ENCODE results near the gene IGSF23.

The IGSF23 gene

GRCh38 chr19:44598355-44598754 lies 15.0 kb upstream of the IGSF23 start:
- H3K27ac ChIP-seq: peak overlapping the region; percentile 7; the same call in 1 of the 2 replicates
- no peak for TF ChIP-seq CTCF (conservative IDR thresholded peaks at IDR 0.05)

- peak overlapping the region; percentile 7; the same call in 1 of the 2 replicates for H3K27ac ChIP-seq
- no peak for TF ChIP-seq CTCF (conservative IDR thresholded peaks at IDR 0.05)
These were observed 14.5 kb upstream of the IGSF23 start for GRCh38 chr19:44598880-44599279.

- TF ChIP-seq CTCF (conservative IDR thresholded peaks at IDR 0.05): no peak
- no peak overlapping the region for H3K27ac ChIP-seq
These were observed 12.9 kb upstream of the IGSF23 start for GRCh38 chr19:44600466-44600865.

GRCh38 chr19:44602081-44602480 lies 11.3 kb upstream of the IGSF23 start:
- TF ChIP-seq CTCF (conservative IDR thresholded peaks at IDR 0.05): no peak
- peak overlapping the region; percentile 46 for H3K27ac ChIP-seq

GRCh38 chr19:44603201-44603945 lies 10.0 kb upstream of the IGSF23 start:
- no peak for TF ChIP-seq CTCF (conservative IDR thresholded peaks at IDR 0.05)
- H3K27ac ChIP-seq: no peak overlapping the region

- no peak for TF ChIP-seq CTCF (conservative IDR thresholded peaks at IDR 0.05)
- H3K27ac ChIP-seq: no peak overlapping the region
These were observed 9.1 kb upstream of the IGSF23 start for GRCh38 chr19:44604241-44604640.

- H3K27ac ChIP-seq: no peak overlapping the region
- TF ChIP-seq CTCF (conservative IDR thresholded peaks at IDR 0.05): no peak
These were observed 7.8 kb upstream of the IGSF23 start for GRCh38 chr19:44605547-44605946.
